SU-DHL-6 (cell line): ENCODE measurements around the gene ARMC9.

Source experiments
- H2AFZ ChIP-seq: fragments of 200-600 bp; sonication (generic); 2 replicates; pipeline ENCODE4 v1.6.1; 2014; ENCODE audit warnings: low read depth, mild to moderate bottlenecking, moderate library complexity, mixed read lengths, antibody characterized with exemption, low read length; ENCODE audit not compliant: severe bottlenecking
- H3F3A ChIP-seq: fragments of 200-600 bp; shearing (Covaris generic); 2 replicates; pipeline ENCODE4 v1.6.0; 2016; ENCODE audit warnings: antibody characterized with exemption, mild to moderate bottlenecking; ENCODE audit not compliant: insufficient read depth
- H3K27ac ChIP-seq: fragments of 200-600 bp; sonication (generic); 2 replicates; pipeline ENCODE4 v1.5.1; 2016; ENCODE audit warnings: low read depth, mild to moderate bottlenecking, low read length, moderate library complexity, mixed read lengths
- H3K27me3 ChIP-seq: fragments of 200-600 bp; sonication (generic), shearing (Covaris generic); 2 replicates; pipeline ENCODE4 v1.6.0; 2014; ENCODE audit warnings: mild to moderate bottlenecking, low read length
- H3K36me3 ChIP-seq: fragments of 200-600 bp; sonication (generic); 2 replicates; pipeline ENCODE4 v1.6.1; 2014; ENCODE audit warnings: mild to moderate bottlenecking, low read length, mixed read lengths
- H3K4me2 ChIP-seq: fragments of 300-600, 200-600 bp; shearing (Covaris generic), sonication (generic); 2 replicates; pipeline ENCODE4 v1.6.0; 2014; ENCODE audit warnings: low read length, low read depth, mild to moderate bottlenecking; ENCODE audit not compliant: poor library complexity, severe bottlenecking
- H3K4me3 ChIP-seq: fragments of 200-600 bp; sonication (generic); 2 replicates; pipeline ENCODE4 v1.5.1; 2014; ENCODE audit warnings: antibody characterized with exemption, low read length, mild to moderate bottlenecking, mixed read lengths; ENCODE audit not compliant: insufficient read depth, poor library complexity, severe bottlenecking
- H3K79me2 ChIP-seq: fragments of 200-600 bp; sonication (generic); 2 replicates; pipeline ENCODE4 v1.6.1; 2014; ENCODE audit warnings: mild to moderate bottlenecking, low read length, moderate library complexity; ENCODE audit not compliant: insufficient read depth
- H3K9ac ChIP-seq: fragments of 200-600 bp; sonication (generic); 2 replicates; pipeline ENCODE4 v1.7.0; 2014; ENCODE audit warnings: mild to moderate bottlenecking, low read length
- H3K9me2 ChIP-seq: fragments of 200-600 bp; sonication (generic); replicated peaks from 2 replicates; pipeline ENCODE4 v1.6.1; 2014; ENCODE audit warnings: low read length; ENCODE audit not compliant: insufficient read depth
- H3K9me3 ChIP-seq: fragments of 200-600 bp; sonication (generic); 2 replicates; pipeline ENCODE4 v1.6.1; 2014; ENCODE audit warnings: low read length, mixed read lengths; ENCODE audit not compliant: insufficient read depth
- H4K20me1 ChIP-seq: fragments of 200-600 bp; sonication (generic); 2 replicates; pipeline ENCODE4 v1.6.1; 2014; ENCODE audit warnings: low read depth, mild to moderate bottlenecking, antibody characterized with exemption, low read length, moderate library complexity, mixed read lengths
- CTCF ChIP-seq: fragments of 200-600 bp; sonication (generic); IDR thresholded peaks from one replicate; pipeline ENCODE4 v1.5.1; 2017; ENCODE audit warnings: antibody characterized with exemption, mild to moderate bottlenecking, low read length, moderate library complexity; ENCODE audit not compliant: insufficient read depth, poor library complexity, severe bottlenecking
- EZH2phosphoT487 ChIP-seq: fragments of 200-600 bp; sonication (generic), shearing (Covaris generic); conservative IDR thresholded peaks from 2 replicates; pipeline ENCODE4 v1.6.1; 2018; ENCODE audit warnings: mild to moderate bottlenecking, antibody characterized with exemption, low read length, moderate library complexity, mixed read lengths

The ARMC9 gene

GRCh38 chr2:231336236-231336635 is 137.8 kb downstream of the ARMC9 start:
- H3K27me3 ChIP-seq = no peaks in the 10 kb centered on the region
- TF ChIP-seq CTCF (no peak), EZH2phosphoT487 (no peak)
- H2AFZ ChIP-seq = no peak overlapping the region
- H3K36me3 ChIP-seq = no peaks in the 10 kb centered on the region
- no peak overlapping the region for H3K4me3 ChIP-seq
- no peak overlapping the region for H3K9ac ChIP-seq
- H3K9me3 ChIP-seq = no peaks in the 10 kb centered on the region
- H3F3A ChIP-seq = no peaks in the 10 kb centered on the region
- H3K4me2 ChIP-seq = no peak overlapping the region
- no peaks in the 10 kb centered on the region for H3K79me2 ChIP-seq
- no peaks in the 10 kb centered on the region for H4K20me1 ChIP-seq
- no peaks in the 10 kb centered on the region for H3K9me2 ChIP-seq
- H3K27ac ChIP-seq = no peak overlapping the region

- Histone ChIP-seq H3F3A (no peaks in the 10 kb centered on the region), H3K27ac (no peak overlapping the region), H4K20me1 (no peaks in the 10 kb centered on the region), H3K4me2 (no peak overlapping the region), H3K9me3 (no peaks in the 10 kb centered on the region), H3K79me2 (no peaks in the 10 kb centered on the region), H3K9me2 (no peaks in the 10 kb centered on the region), H3K4me3 (no peak overlapping the region), H3K9ac (no peak overlapping the region), H3K36me3 (no peaks in the 10 kb centered on the region), H3K27me3 (no peaks in the 10 kb centered on the region), H2AFZ (no peak overlapping the region)
- TF ChIP-seq CTCF (no peak), EZH2phosphoT487 (no peak)
These were observed 138.3 kb downstream of the ARMC9 start for GRCh38 chr2:231336700-231337099.

GRCh38 chr2:231337807-231338759 is 139.7 kb downstream of the ARMC9 start:
- Histone ChIP-seq H3K9me3 (no peaks in the 10 kb centered on the region), H2AFZ (no peak overlapping the region), H3K27ac (no peak overlapping the region), H3K36me3 (no peaks in the 10 kb centered on the region), H3K9ac (no peak overlapping the region), H3F3A (no peaks in the 10 kb centered on the region), H3K27me3 (no peaks in the 10 kb centered on the region), H4K20me1 (no peaks in the 10 kb centered on the region), H3K79me2 (no peaks in the 10 kb centered on the region), H3K4me2 (no peak overlapping the region), H3K9me2 (no peaks in the 10 kb centered on the region), H3K4me3 (no peak overlapping the region)
- TF ChIP-seq CTCF = no peak
- no peak for TF ChIP-seq EZH2phosphoT487
